Activated T-cell treated with anti-CD3 and anti-CD28 coated beads for 48 hours (primary cell): Measurements from ENCODE around the gene SELPLG.
"Not testable (repeated sequence)": the region's sequence is repeated elsewhere in the genome, so short reads cannot be mapped to it uniquely, and the experiment has no call there.

Experiments
- DNase-seq: peaks from one replicate; pipeline ENCODE4 v3.0.0-alpha.2; 2020; ENCODE audit warnings: low read depth

SELPLG gene, protein sequence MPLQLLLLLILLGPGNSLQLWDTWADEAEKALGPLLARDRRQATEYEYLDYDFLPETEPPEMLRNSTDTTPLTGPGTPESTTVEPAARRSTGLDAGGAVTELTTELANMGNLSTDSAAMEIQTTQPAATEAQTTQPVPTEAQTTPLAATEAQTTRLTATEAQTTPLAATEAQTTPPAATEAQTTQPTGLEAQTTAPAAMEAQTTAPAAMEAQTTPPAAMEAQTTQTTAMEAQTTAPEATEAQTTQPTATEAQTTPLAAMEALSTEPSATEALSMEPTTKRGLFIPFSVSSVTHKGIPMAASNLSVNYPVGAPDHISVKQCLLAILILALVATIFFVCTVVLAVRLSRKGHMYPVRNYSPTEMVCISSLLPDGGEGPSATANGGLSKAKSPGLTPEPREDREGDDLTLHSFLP

DNA sequence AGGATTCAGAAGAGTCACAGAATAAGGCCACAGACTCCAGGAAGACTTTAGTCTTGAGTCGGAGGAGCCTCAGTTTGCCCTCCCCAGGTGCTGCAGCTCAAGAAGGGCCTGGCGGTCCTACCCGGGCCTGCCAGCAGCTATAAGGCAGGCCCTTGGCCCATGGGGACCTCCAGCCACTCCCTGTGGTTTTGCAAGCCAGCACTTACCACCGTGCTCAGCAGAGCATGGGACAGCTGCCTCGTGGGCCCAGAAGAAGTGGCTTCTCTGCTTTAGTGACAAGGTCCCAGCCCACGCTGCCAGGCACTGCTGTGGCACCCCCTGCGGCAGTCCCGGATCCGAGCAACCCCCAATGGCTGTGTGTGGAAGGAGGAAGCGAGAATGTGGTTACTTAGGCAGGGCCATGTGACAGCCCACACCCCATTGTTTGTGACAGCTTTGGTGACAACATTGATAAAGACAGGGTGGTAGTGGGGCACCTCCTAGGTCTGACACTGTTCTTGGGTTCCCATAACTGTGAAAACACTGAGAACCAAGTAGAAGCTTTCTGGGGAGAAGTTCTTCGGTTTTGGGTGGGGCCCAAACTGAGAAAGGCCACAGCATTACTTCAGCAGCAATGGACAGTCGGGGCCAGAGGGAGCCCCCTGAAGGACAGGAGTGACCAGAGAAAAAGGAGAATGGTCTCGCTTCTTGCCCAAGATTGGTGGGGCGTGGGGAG is at the start of gene SELPLG:
SELPLG (minus strand) TSS at position 361 of the 715 bp plus-strand sequence. CDS start 9,587 bp downstream, outside the sequence.
- peak; percentile 78 for DNase-seq

GRCh38 chr12:108681317-108681716 is 47.6 kb upstream of the SELPLG start:
- DNase-seq = no peak

DNA sequence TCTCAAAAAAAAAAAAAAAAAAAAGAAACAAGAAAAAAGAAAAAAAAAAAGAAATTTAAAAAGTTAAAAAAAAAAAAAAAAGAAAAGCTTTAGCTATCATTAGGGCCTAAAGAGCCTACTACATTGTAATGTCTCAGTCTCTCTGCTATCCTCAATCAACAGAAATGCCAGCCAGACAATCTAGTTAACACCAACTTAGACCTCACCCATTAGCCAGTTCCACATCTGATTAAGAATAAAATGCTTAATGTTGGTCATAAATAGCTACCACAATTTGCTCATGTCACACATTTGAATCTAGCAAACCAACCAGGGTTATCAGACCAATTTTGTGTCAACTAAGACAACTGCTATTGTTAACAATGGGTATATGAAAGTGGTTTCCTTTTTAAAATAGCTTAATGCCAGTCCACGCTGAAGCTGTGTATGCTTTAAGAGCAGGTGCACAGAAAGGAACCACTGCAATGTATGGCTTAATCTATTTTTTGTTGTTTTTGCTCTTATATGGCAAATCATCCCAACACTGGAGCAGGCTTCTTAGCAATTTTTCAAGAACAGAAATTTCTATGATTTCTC is 45.5 kb upstream of the SELPLG start:
- no peak for DNase-seq

- no peak for DNase-seq
Measured at GRCh38 chr12:108678104-108678730, 44.5 kb upstream of the SELPLG start.

DNA sequence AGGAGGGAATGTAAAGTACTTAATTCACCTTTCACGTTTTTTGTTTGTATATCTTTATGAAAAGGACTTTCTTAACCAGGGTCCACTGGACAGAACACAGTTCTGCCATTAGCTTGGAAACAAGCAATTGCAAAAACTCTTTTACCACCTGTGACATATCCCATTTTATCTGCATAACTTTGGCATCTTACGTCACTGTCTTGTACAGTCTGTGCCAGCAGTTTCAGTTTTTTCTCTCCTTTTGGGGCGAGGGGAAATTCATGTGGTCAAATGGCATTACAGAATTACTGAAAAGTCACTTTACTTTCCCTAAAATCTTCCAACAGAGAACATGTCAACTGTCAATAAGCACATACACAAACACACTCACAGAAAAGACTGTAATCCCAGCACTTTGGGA is 43.7 kb upstream of the SELPLG start:
- no peak for DNase-seq

DNA sequence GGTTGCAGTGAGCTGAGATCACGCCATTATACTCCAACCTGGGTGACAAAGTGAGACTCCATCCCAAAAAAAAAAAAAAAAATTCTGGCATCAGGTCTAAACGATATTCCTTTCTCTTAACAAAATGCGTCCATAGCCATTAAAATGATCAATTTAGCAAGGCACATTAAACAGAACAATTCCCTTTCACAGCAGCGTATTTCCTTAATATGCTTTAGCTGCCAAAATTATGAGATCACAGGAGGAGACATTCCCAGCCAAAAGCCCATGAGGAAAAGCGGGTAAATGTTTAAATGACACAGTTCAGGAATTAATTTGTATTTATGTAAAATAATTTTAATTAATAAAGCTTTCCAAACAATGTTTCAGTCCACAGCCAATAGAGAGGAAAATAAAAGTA is 43.0 kb upstream of the SELPLG start:
- no peak for DNase-seq

- no peak for DNase-seq
Measured at GRCh38 chr12:108675792-108676191, 42.1 kb upstream of the SELPLG start.

DNA sequence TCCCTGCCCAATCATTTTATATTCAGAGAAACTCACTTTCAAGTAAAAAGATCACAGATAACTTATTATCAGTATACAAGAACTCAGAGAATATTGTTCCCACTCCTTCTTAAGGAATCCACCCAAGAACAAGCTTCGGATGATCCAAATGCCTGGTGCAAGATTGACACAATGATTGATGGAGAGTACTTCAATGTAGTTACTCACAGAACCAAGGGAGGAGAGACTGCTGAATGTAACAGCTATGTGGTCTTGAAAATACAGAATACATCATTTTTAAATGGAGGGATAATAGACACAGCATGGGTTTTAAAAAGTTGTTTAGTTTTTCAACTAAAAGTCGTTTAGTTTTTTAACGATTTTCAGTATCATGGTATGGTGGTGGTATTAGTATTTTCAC is 38.4 kb upstream of the SELPLG start:
- DNase-seq = no peak

DNA sequence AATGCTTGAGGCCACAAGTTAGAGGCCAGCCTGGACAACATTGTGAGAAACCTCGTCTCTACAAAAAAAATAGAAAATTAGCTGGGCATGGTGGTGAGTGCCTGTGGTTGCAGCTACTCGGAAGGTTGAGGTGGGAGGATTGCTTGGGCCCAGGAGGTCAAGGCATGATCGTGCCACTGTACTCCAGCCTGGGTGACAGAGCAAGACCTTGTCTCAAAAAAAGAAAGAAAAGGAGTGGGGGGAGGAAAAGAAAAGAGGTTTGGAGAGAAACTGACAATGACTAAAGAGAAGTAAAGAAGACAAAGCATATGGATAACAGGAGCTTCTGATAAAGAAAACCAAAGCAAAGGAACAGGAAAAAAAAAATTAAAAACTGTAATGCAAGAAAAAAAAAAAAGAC is 37.4 kb upstream of the SELPLG start:
- no peak for DNase-seq

- no peak for DNase-seq
Measured at GRCh38 chr12:108670066-108670631, 36.5 kb upstream of the SELPLG start.

GRCh38 chr12:108668542-108668941 is 34.8 kb upstream of the SELPLG start:
- no peak for DNase-seq

DNA sequence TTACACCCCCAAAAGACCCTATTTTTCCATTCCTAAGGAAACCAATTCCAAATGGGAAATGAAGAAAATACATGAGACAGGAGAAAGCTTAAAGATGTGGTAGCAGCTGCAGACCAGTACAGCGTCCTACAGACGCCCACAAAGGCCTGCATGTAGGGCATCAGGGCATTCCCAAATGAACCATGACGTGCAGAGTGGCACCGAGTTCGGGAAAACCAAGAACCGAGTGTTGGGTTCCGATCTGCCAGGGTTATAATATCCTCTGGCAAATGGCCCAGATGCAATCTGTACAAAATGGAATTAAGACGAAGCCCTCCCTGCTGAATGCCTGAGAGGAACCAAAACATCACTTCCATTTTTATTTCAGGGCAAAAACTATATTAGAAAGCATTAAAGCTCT is 34.4 kb upstream of the SELPLG start:
- no peak for DNase-seq

GRCh38 chr12:108667349-108667748 is 33.7 kb upstream of the SELPLG start:
- DNase-seq = no peak

GRCh38 chr12:108666401-108666881 is 32.7 kb upstream of the SELPLG start:
- DNase-seq = no peak

GRCh38 chr12:108665608-108666202 is 32.0 kb upstream of the SELPLG start:
- DNase-seq = no peak

- DNase-seq = peak; percentile 77
Measured at GRCh38 chr12:108664338-108665258, 30.9 kb upstream of the SELPLG start.

GRCh38 chr12:108663324-108664015 is 29.8 kb upstream of the SELPLG start:
- DNase-seq = no peak

GRCh38 chr12:108658115-108658514 is 24.4 kb upstream of the SELPLG start:
- not testable (repeated sequence) for DNase-seq

GRCh38 chr12:108657130-108657745 is 23.5 kb upstream of the SELPLG start:
- no peak for DNase-seq
